Measurements from ENCODE around the gene PKP2.

The PKP2 gene

DNA sequence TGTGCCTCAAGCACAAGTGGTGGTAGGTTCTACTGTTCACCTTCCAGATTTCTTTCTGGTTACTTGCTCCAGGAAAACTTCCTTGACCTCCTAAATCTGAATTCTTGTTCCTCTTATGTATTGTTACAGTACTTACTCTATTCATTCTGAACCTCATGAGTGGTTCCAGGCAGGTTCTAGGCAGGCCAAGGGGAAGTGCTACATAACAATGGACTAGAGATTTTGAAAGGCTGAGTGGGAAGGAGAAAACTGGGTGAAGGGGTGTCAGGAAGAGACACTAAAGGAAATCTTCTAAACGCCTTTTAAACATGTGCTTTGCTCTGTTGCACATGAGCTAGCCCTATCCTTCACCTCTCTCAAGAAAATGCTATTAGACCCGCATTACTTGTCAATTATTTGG is 142.5 kb downstream of the PKP2 start:
- no peak for DNase-seq (ENCODE audit: low read depth)

DNA sequence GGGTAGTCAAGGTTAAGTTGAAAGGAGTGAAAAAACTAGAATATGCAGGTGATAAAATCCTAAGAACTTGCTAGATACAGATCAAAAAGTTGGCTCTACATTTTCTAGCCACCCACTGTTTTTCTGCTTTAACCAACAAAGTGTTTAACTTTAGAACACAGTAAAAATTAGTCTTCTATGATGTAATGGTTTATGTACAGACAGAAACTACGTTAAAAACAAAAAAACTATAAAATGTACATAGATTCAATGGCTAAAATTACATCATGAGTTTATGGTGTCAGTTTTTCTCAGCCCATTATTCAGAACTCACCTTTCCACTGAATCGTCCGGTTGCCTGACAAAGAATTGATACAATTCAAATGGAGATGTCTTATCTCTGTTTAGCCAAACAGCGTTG is 143.0 kb downstream of the PKP2 start:
- DNase-seq (ENCODE audit: low read depth), result no peak

- DNase-seq (ENCODE audit: low read depth), result no peak
Measured at GRCh38 chr12:32743264-32743663, 153.3 kb downstream of the PKP2 start.

GRCh38 chr12:32742133-32742532 is 154.4 kb downstream of the PKP2 start:
- DNase-seq (ENCODE audit: low read depth), result no peak
